Measurements from ENCODE around the gene SLC17A6. TPM values are rescaled to one million over a fixed set of nuclear protein-coding genes. Genes with fewer than 3 reads are reported as not detected.

Gene SLC17A6
- total RNA-seq, 6 donors from 2014 or later = not detected

GRCh38 chr11:22331771-22332170 is 6.4 kb upstream of the SLC17A6 start:
- Histone ChIP-seq H3K4me3 (no peak overlapping the region), H3K27ac (no peak overlapping the region), H3K9me3 (no peaks in the 10 kb centered on the region), H3K36me3 (no peaks in the 10 kb centered on the region), H3K4me1 (no peaks in the 10 kb centered on the region), H3K27me3 (no peaks in the 10 kb centered on the region)
- WGBS, 2 donors = 57 to 59% methylated on average over 4 of the region's 4 CpGs
- TF ChIP-seq POLR2A (IDR thresholded peaks at IDR 0.05) (no peak), POLR2AphosphoS5 (IDR thresholded peaks at IDR 0.05) (no peak), EP300 (IDR thresholded peaks at IDR 0.05) (no peak)
- TF ChIP-seq, protein P1, sequence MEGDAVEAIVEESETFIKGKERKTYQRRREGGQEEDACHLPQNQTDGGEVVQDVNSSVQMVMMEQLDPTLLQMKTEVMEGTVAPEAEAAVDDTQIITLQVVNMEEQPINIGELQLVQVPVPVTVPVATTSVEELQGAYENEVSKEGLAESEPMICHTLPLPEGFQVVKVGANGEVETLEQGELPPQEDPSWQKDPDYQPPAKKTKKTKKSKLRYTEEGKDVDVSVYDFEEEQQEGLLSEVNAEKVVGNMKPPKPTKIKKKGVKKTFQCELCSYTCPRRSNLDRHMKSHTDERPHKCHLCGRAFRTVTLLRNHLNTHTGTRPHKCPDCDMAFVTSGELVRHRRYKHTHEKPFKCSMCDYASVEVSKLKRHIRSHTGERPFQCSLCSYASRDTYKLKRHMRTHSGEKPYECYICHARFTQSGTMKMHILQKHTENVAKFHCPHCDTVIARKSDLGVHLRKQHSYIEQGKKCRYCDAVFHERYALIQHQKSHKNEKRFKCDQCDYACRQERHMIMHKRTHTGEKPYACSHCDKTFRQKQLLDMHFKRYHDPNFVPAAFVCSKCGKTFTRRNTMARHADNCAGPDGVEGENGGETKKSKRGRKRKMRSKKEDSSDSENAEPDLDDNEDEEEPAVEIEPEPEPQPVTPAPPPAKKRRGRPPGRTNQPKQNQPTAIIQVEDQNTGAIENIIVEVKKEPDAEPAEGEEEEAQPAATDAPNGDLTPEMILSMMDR (IDR thresholded peaks at IDR 0.05) = no peak
- ATAC-seq (ENCODE audit: low FRiP score in 2 of 2) (no peak), DNase-seq (no peak)

DNA sequence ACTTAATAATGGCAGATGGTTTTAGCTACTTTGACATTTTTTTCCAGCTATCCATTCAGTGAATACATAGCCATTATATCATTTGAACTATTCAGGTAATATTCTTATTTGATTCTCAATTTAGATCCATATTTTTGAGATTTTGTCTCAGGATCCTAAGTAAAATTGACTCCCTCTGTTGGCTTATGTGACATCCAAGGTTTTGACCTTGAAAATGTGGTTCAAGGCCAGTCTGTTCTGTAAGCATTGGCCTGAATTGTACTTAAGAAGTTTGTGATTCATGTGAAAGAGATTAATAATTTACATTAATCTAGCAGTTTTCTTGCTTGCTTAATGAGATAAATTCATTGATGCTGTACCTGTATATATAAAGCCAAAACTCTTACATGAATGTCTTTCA is 1.6 kb upstream of the SLC17A6 start:
- H3K27me3 ChIP-seq = peaks cover 0 to 25% (median 9%) of the 10 kb centered on the region in 4 donors
- no peak for ATAC-seq (ENCODE audit: low FRiP score in 2 of 2)

DNA sequence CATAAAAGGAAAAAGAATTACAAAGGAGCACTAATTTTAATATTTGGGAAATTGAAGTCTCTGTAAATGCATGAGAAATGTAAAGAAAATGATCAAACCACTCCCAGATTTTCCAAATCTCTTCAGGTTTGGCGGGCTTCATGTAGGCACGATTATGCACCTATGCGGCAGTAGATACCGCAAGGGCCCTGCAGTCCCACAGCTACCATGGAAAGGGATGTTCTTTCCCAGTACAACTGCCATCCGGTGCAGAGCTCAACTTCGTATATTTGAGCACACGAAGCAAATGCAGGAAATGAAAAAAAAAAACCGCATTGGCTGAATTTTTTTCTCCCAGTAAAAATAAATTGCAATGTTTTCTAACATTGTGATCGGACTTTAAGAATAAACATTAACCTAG is 1.4 kb downstream of the SLC17A6 start:
- WGBS, 2 donors = 11 to 19% methylated on average over 9 of the region's 9 CpGs
- H3K27ac ChIP-seq = no peak overlapping the region
- DNase-seq = no peak
- peaks cover 0 to 10% (median 0%) of the 10 kb centered on the region in 4 donors for H3K4me1 ChIP-seq
- no peak for ATAC-seq (ENCODE audit: low FRiP score in 2 of 2)
- H3K27me3 ChIP-seq = peaks cover 0 to 46% (median 16%) of the 10 kb centered on the region in 4 donors
- H3K4me3 ChIP-seq = no peak overlapping the region
- no peaks in the 10 kb centered on the region for H3K9me3 ChIP-seq
- no peaks in the 10 kb centered on the region for H3K36me3 ChIP-seq
- TF ChIP-seq EP300 (IDR thresholded peaks at IDR 0.05) (no peak), POLR2A (IDR thresholded peaks at IDR 0.05) (no peak), POLR2AphosphoS5 (IDR thresholded peaks at IDR 0.05) (no peak)
- TF ChIP-seq, protein P1 (IDR thresholded peaks at IDR 0.05) = no peak

More for the DNA sequence above, 1.6 kb upstream of the SLC17A6 start:
- no peak for DNase-seq
- Histone ChIP-seq H3K4me1 (no peaks in the 10 kb centered on the region), H3K9me3 (no peaks in the 10 kb centered on the region), H3K27ac (no peak overlapping the region), H3K36me3 (no peaks in the 10 kb centered on the region), H3K4me3 (no peak overlapping the region)
- TF ChIP-seq EP300 (IDR thresholded peaks at IDR 0.05) = no peak
- TF ChIP-seq POLR2A (IDR thresholded peaks at IDR 0.05) = no peak
- TF ChIP-seq, protein P1 (IDR thresholded peaks at IDR 0.05) = no peak
- no peak for TF ChIP-seq POLR2AphosphoS5 (IDR thresholded peaks at IDR 0.05)

GRCh38 chr11:22340235-22340634 is 2.1 kb downstream of the SLC17A6 start:
- Histone ChIP-seq H3K27me3 (peaks cover 0 to 46% (median 16%) of the 10 kb centered on the region in 4 donors), H3K36me3 (no peaks in the 10 kb centered on the region)
- ATAC-seq (ENCODE audit: low FRiP score in 2 of 2) = no peak

More at GRCh38 chr11:22340235-22340634, 2.1 kb downstream of the SLC17A6 start:
- no peak for TF ChIP-seq POLR2A (IDR thresholded peaks at IDR 0.05)
- TF ChIP-seq POLR2AphosphoS5 (IDR thresholded peaks at IDR 0.05) = no peak
- TF ChIP-seq, protein P1 (IDR thresholded peaks at IDR 0.05) = no peak
- no peak for TF ChIP-seq EP300 (IDR thresholded peaks at IDR 0.05)
- no peak overlapping the region for H3K27ac ChIP-seq
- no peak for DNase-seq
- H3K4me3 ChIP-seq = no peak overlapping the region
- H3K4me1 ChIP-seq = peaks cover 0 to 10% (median 0%) of the 10 kb centered on the region in 4 donors
- H3K9me3 ChIP-seq = no peaks in the 10 kb centered on the region
- WGBS, 2 donors = 11 to 24% methylated on average over 6 of the region's 6 CpGs

Data from upper lobe of left lung (tissue), 6 donors.